H1 (cell line): ENCODE data around the gene AMPD1. TPM values are rescaled to one million over a fixed set of nuclear protein-coding genes. Genes with fewer than 3 reads are reported as not detected.

Experiments
- CTCF ChIA-PET: fragments of 300-600 bp; sonication (Branson Sonifier 250); formaldehyde crosslinking; loops from one replicate; lab custom pipeline; 2021; ENCODE audit not compliant: partially characterized antibody; lab: Charles Lee
- POLR2A ChIA-PET: fragments of 300-600 bp; sonication (Branson Sonifier 250); formaldehyde crosslinking; loops from one replicate; lab custom pipeline; 2021; ENCODE audit warnings: inconsistent platforms; ENCODE audit not compliant: partially characterized antibody; lab: Charles Lee
- DNase-seq, 2 experiments: peaks; one replicate each; pipeline versions ENCODE4 v3.0.0 to v3.0.0-alpha.2; 2010 to 2022; ENCODE audit warnings: low spot score in 2 of 2, low read depth in 1 of 2, mixed read lengths in 1 of 2
- FAIRE-seq: peaks from 2 replicates; lab custom pipeline; 2011; peaks lifted over from hg19 to GRCh38; lab: Jason Lieb, UNC
- H2AFZ ChIP-seq: 2 replicates; pipeline ENCODE4 v1.8.1; 2012; ENCODE audit warnings: low read length, inconsistent platforms
- H2AK5ac ChIP-seq: 2 replicates; pipeline ENCODE4 v1.6.1; 2013; ENCODE audit warnings: low read depth, low read length
- H2BK120ac ChIP-seq: replicated peaks from 2 replicates; pipeline ENCODE3; 2013; ENCODE audit warnings: low read depth, low read length, inconsistent platforms
- H2BK12ac ChIP-seq: 2 replicates; pipeline ENCODE4 v1.6.1; 2013; ENCODE audit warnings: low read depth, low read length
- H2BK15ac ChIP-seq: 2 replicates; pipeline ENCODE4 v1.6.1; 2013; ENCODE audit warnings: low read length
- H2BK20ac ChIP-seq: 2 replicates; pipeline ENCODE4 v1.6.1; 2013; ENCODE audit warnings: low read length
- H2BK5ac ChIP-seq: 2 replicates; pipeline ENCODE4 v1.6.1; 2013; ENCODE audit warnings: low read depth, low read length
- H3K14ac ChIP-seq: 2 replicates; pipeline ENCODE4 v1.6.1; 2013; ENCODE audit warnings: inconsistent platforms; ENCODE audit not compliant: insufficient read length
- H3K18ac ChIP-seq: 2 replicates; pipeline ENCODE4 v1.6.1; 2013; ENCODE audit warnings: low read length; ENCODE audit errors: extremely low read depth
- H3K23ac ChIP-seq: 2 replicates; pipeline ENCODE4 v1.6.1; 2013; ENCODE audit warnings: inconsistent platforms; ENCODE audit not compliant: insufficient read length
- H3K23me2 ChIP-seq: 2 replicates; pipeline ENCODE4 v1.6.1; 2013; ENCODE audit warnings: low read depth, low read length
- H3K27ac ChIP-seq: 2 replicates; pipeline ENCODE4 v1.6.1; 2011; ENCODE audit warnings: low read depth, low read length, inconsistent platforms
- H3K27me3 ChIP-seq, 4 experiments: replicated peaks in 1 of 4; 1 replicate in 1 of 4; 2 replicates in 3 of 4; pipeline versions ENCODE4 v1.6.1 to v1.8.1; 2011 to 2013; ENCODE audit warnings: low read length in 3 of 4, mild to moderate bottlenecking in 3 of 4, inconsistent platforms in 2 of 4, mixed read lengths in 2 of 4, moderate library complexity in 1 of 4; ENCODE audit not compliant: control insufficient read depth in 3 of 4, insufficient read depth in 3 of 4; ENCODE audit errors: extremely low read depth in 1 of 4
- H3K36me3 ChIP-seq, 4 experiments: 2 replicates each; pipeline versions ENCODE4 v1.6.1 to v1.8.1; 2011 to 2013; ENCODE audit warnings: mild to moderate bottlenecking in 4 of 4, low read length in 3 of 4, moderate library complexity in 2 of 4, control low read depth in 1 of 4, inconsistent platforms in 1 of 4; ENCODE audit not compliant: insufficient read depth in 4 of 4, control insufficient read depth in 2 of 4
- H3K4ac ChIP-seq: replicated peaks from 2 replicates; pipeline ENCODE3; 2013; ENCODE audit warnings: low read length, low read depth, mixed read lengths, inconsistent platforms; ENCODE audit not compliant: insufficient read length
- H3K4me1 ChIP-seq, 4 experiments: replicated peaks in 1 of 4; 1 replicate in 1 of 4; 2 replicates in 3 of 4; pipeline versions ENCODE4 v1.6.1 to v1.8.1; 2011 to 2013; ENCODE audit warnings: low read length in 3 of 4, inconsistent platforms in 2 of 4, mixed read lengths in 1 of 4; ENCODE audit not compliant: insufficient read depth in 4 of 4, control insufficient read depth in 3 of 4
- H3K4me2 ChIP-seq, 2 experiments: 2 replicates each; pipeline versions ENCODE4 v1.6.1 to v1.8.1; 2011 to 2013; ENCODE audit warnings: low read depth in 2 of 2, low read length in 2 of 2, control low read depth in 1 of 2, inconsistent platforms in 1 of 2, mild to moderate bottlenecking in 1 of 2; ENCODE audit not compliant: insufficient read depth in 1 of 2
- H3K4me3 ChIP-seq, 4 experiments: fragments of 200-600, 300-600 bp in 1 of 4; sonication (generic), shearing (Covaris generic), sonication (Bioruptor Twin) in 1 of 4; 2 replicates each; pipeline versions ENCODE4 v1.5.1 to v1.8.1; 2011 to 2016; ENCODE audit warnings: low read length in 4 of 4, low read depth in 3 of 4, control low read depth in 2 of 4, inconsistent platforms in 2 of 4, mild to moderate bottlenecking in 2 of 4, mixed read lengths in 1 of 4, moderate library complexity in 1 of 4; ENCODE audit not compliant: insufficient read depth in 2 of 4; ENCODE audit errors: extremely low read depth in 1 of 4
- H3K56ac ChIP-seq: replicated peaks from 2 replicates; pipeline ENCODE3; 2013; ENCODE audit warnings: low read depth, mild to moderate bottlenecking, mixed read lengths, low read length, inconsistent platforms; ENCODE audit not compliant: insufficient read length
- H3K79me1 ChIP-seq: 2 replicates; pipeline ENCODE4 v1.6.1; 2013; ENCODE audit warnings: low read depth, low read length, control low read depth
- H3K79me2 ChIP-seq, 2 experiments: 2 replicates each; pipeline versions ENCODE4 v1.6.1 to v1.8.1; 2012 to 2013; ENCODE audit warnings: low read length in 2 of 2, mild to moderate bottlenecking in 2 of 2, inconsistent platforms in 1 of 2; ENCODE audit not compliant: insufficient read depth in 2 of 2, control insufficient read depth in 1 of 2
- H3K9ac ChIP-seq, 4 experiments: replicated peaks in 1 of 4; 1 replicate in 1 of 4; 2 replicates in 3 of 4; pipeline versions ENCODE4 v1.6.1 to v1.8.1; 2011 to 2013; ENCODE audit warnings: low read depth in 3 of 4, low read length in 3 of 4, control low read depth in 2 of 4, mild to moderate bottlenecking in 2 of 4, moderate library complexity in 2 of 4, inconsistent platforms in 1 of 4; ENCODE audit errors: extremely low read depth in 1 of 4
- H3K9me3 ChIP-seq, 2 experiments: 2 replicates each; pipeline versions ENCODE4 v1.6.1 to v1.8.1; 2012 to 2013; ENCODE audit warnings: mild to moderate bottlenecking in 2 of 2, moderate library complexity in 2 of 2, control low read depth in 1 of 2, inconsistent platforms in 1 of 2, low read depth in 1 of 2, low read length in 1 of 2, mixed read lengths in 1 of 2; ENCODE audit not compliant: insufficient read depth in 2 of 2
- H4K20me1 ChIP-seq, 2 experiments: replicated peaks in 1 of 2; 2 replicates each; pipeline versions ENCODE3 to v1.8.1; 2011 to 2013; ENCODE audit warnings: inconsistent platforms in 2 of 2, low read length in 2 of 2, mild to moderate bottlenecking in 1 of 2; ENCODE audit not compliant: insufficient read depth in 2 of 2, control insufficient read depth in 1 of 2
- H4K5ac ChIP-seq: 2 replicates; pipeline ENCODE4 v1.6.1; 2013; ENCODE audit warnings: low read length, low read depth, mixed read lengths, inconsistent platforms; ENCODE audit not compliant: insufficient read length
- H4K8ac ChIP-seq: 2 replicates; pipeline ENCODE4 v1.8.0; 2013; ENCODE audit warnings: mild to moderate bottlenecking, moderate library complexity, low read length, inconsistent platforms; ENCODE audit not compliant: insufficient read depth; ENCODE audit errors: extremely low read depth
- H4K91ac ChIP-seq: replicated peaks from 2 replicates; pipeline ENCODE3; 2013; ENCODE audit warnings: low read length, mixed read lengths, inconsistent platforms; ENCODE audit not compliant: insufficient read length
- CBX8 ChIP-seq: fragments of 300-800, 300-1000 bp; sonication (generic); IDR thresholded peaks from 2 replicates; pipeline ENCODE4 v1.7.1; 2016; ENCODE audit warnings: low read depth, low read length, borderline replicate concordance
- HDAC2 ChIP-seq, 2 experiments: fragments of 300-600 bp in 1 of 2; sonication (generic) in 1 of 2; IDR thresholded peaks; 2 replicates each; pipeline ENCODE4 v1.6.1; 2011 to 2012; ENCODE audit warnings: low read depth in 2 of 2, low read length in 2 of 2, mild to moderate bottlenecking in 2 of 2, moderate library complexity in 2 of 2, borderline replicate concordance in 1 of 2, inconsistent platforms in 1 of 2
- KDM1A ChIP-seq: fragments of 200-600, 300-600 bp; sonication (generic); IDR thresholded peaks from 2 replicates; pipeline ENCODE4 v1.7.1; 2016; ENCODE audit warnings: mild to moderate bottlenecking, low read length, borderline replicate concordance
- POLR2A ChIP-seq, 2 experiments: IDR thresholded peaks; 1 replicate in 1 of 2; 2 replicates in 1 of 2; pipeline ENCODE4 v1.6.1; 2011; ENCODE audit warnings: low read depth in 2 of 2, low read length in 2 of 2, mild to moderate bottlenecking in 2 of 2; ENCODE audit errors: control extremely low read depth in 1 of 2
- WGBS, 2 experiments: shearing (Covaris generic) in 1 of 2; methylation state at CpG; one replicate each; pipeline versions ENCODE4 v1.1.6 to v1.1.7; 2013 to 2015; ENCODE audit warnings: low lambda C conversion rate in 2 of 2, mixed read lengths in 2 of 2, inconsistent platforms in 1 of 2, low coverage in 1 of 2, missing lambda C conversion rate in 1 of 2; ENCODE audit not compliant: insufficient replicate concordance in 2 of 2, insufficient coverage in 1 of 2, insufficient read length in 1 of 2; ENCODE audit errors: extremely low coverage in 1 of 2, missing lambda C conversion rate in 1 of 2; 5-methylcytosine and 5-hydroxymethylcytosine counted together
- polyA plus RNA-seq, 7 experiments: library from polyadenylated mRNA; depleted of rRNA in 3 of 7; stranded (reverse) in 5 of 7; unstranded in 2 of 7; fragments of >200 nt in 5 of 7; fragments of 200-250 nt in 2 of 7; gene quantifications; 1 replicate in 5 of 7; 2 replicates in 1 of 7; 4 replicates in 1 of 7; pipeline versions ENCODE4 v1.2.1 to v1.2.3, GENCODE V29; 2011 to 2013; ENCODE audit warnings: missing spikeins in 2 of 7, mixed read lengths in 2 of 7
- total RNA-seq: library from RNA; stranded (reverse); fragmentation: NEBNext Ultra II Directional; extraction: Animal tissue kit (Norgen Biotek cat#: 25700); gene quantifications from 2 replicates; pipeline ENCODE4 v1.2.1, GENCODE V29; 2021

AMPD1 gene
- total and polyA plus RNA-seq, 2 of the 8 experiments (the other 6 are each of a cell fraction or from before 2014, with no cell fraction given) = not detected

- no peak for FAIRE-seq
- no peak overlapping the region for H4K91ac ChIP-seq
- H3K9me3 ChIP-seq = no peaks in the 10 kb centered on the region
- no peak overlapping the region for H2BK20ac ChIP-seq
- no peak overlapping the region for H3K27ac ChIP-seq
- H3K4ac ChIP-seq = no peak overlapping the region
- H3K79me2 ChIP-seq = peaks cover 0 to 21% of the 10 kb centered on the region in 2 experiments; a peak in 1 of 4 replicates
- no peak overlapping the region for H3K23ac ChIP-seq
- TF ChIP-seq POLR2A (IDR thresholded peaks at IDR 0.05; ENCODE audit: control extremely low read depth in 1 of 2, low read depth in 2 of 2, low read length in 2 of 2) = no peak
- TF ChIP-seq CBX8 = no peak
- no peak for TF ChIP-seq KDM1A
- no peak for TF ChIP-seq HDAC2 (IDR thresholded peaks at IDR 0.05; ENCODE audit: borderline replicate concordance in 1 of 2, low read depth in 2 of 2, low read length in 2 of 2)
- no peak overlapping the region for H2AK5ac ChIP-seq
- ChIA-PET CTCF (interaction anchor here (0.7 to 0.9 kb wide), 5 partner anchors 8 to 389 kb away, joined by 3 read pairs; no protein-coding TSS in a partner anchor), POLR2A (interaction anchor here (0.7 to 2.6 kb wide), 6 partner anchors 9 to 116 kb away, joined by 3 to 11 read pairs (median 4); partner anchors contain the start of gene NRAS)
- H3K9ac ChIP-seq = no peak overlapping the region
- no peak overlapping the region for H2BK15ac ChIP-seq
- no peak overlapping the region for H3K4me3 ChIP-seq
- 92% methylated on average over 2 of the region's 2 CpGs; no CpG with 5 or more reads in 1 of the 2 experiments for WGBS, 2 experiments
- no peak overlapping the region for H2BK12ac ChIP-seq
- no peak for DNase-seq
- no peak overlapping the region for H3K14ac ChIP-seq
- H4K20me1 ChIP-seq = peaks cover 0 to 3% of the 10 kb centered on the region in 2 experiments
- no peaks in the 10 kb centered on the region for H3K4me1 ChIP-seq
- no peaks in the 10 kb centered on the region for H3K79me1 ChIP-seq
- no peaks in the 10 kb centered on the region for H3K27me3 ChIP-seq
- H3K36me3 ChIP-seq = peaks cover 38 to 95% (median 81%) of the 10 kb centered on the region in 4 experiments
- no peak overlapping the region for H2AFZ ChIP-seq
- H4K5ac ChIP-seq = no peak overlapping the region
- no peak overlapping the region for H3K4me2 ChIP-seq
- H3K56ac ChIP-seq = no peak overlapping the region
- no peaks in the 10 kb centered on the region for H3K23me2 ChIP-seq
- H3K18ac ChIP-seq = no peak overlapping the region
- H4K8ac ChIP-seq = no peak overlapping the region
- no peak overlapping the region for H2BK120ac ChIP-seq
- no peak overlapping the region for H2BK5ac ChIP-seq
Observed at GRCh38 chr1:114728553-114728952, 33.2 kb upstream of the AMPD1 start.
